ENCODE results near the gene PRPF31. TPM values are rescaled to one million over a fixed set of nuclear protein-coding genes. Genes with fewer than 3 reads are reported as not detected.
A peak's percentile ranks its signal among the peaks of the same experiment; 100 is the strongest.

Gene PRPF31
- total and polyA plus RNA-seq, 2 of the 4 experiments (the other 2 are of a cell fraction) = 65.4 to 66.1 TPM

DNA sequence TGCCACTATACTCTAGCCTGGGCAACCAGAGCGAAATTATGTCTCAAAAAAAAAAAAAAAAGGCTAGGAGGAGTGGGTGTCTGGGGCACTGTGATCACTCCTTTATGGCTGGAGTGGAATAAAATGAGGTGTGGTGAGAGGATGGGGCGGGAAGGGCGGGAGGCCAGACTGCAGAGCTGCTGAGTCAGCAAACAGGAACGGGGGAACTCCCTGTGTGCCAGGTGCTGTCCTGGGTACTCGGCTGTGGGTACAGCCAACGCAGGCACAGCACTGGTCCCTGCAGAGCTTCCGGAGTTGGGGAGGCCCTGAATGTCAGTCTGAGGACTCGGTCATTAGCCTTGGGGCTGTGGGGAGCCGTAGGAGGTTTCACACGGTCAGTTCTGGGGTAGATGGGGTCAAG is 5.7 kb downstream of the PRPF31 start:
- Histone ChIP-seq H3K4ac (ENCODE audit: low read depth, low read length) (no peak overlapping the region), H3K9me1 (ENCODE audit: insufficient read depth, low read length) (no peaks in the 10 kb centered on the region), H2BK20ac (ENCODE audit: low read depth, low read length) (no peak overlapping the region), H2BK5ac (ENCODE audit: low read depth, low read length, poor library complexity, severe bottlenecking) (no peak overlapping the region), H3K56ac (ENCODE audit: extremely low read depth, insufficient read depth, low read length) (no peak overlapping the region), H3K36me3 (ENCODE audit: control insufficient read depth, insufficient read depth, low read length) (peaks cover 63% of the 10 kb centered on the region), H4K8ac (ENCODE audit: low read depth in 2 of 2, low read length in 2 of 2) (no peak overlapping the region), H4K5ac (ENCODE audit: low read depth, low read length) (no peak overlapping the region), H3K4me1 (ENCODE audit: control insufficient read depth, insufficient read depth, low read length) (no peaks in the 10 kb centered on the region; the same call in 1 of the 2 replicates), H3K9ac (ENCODE audit: low read depth, low read length) (no peak overlapping the region), H3K9me3 (ENCODE audit: control insufficient read depth, insufficient read depth, low read length) (no peaks in the 10 kb centered on the region), H2AK9ac (replicated peaks; ENCODE audit: low read depth, low read length, poor library complexity) (no peak overlapping the region), H3K4me3 (ENCODE audit: insufficient read depth, low read depth, low read length) (no peak overlapping the region), H3K23ac (ENCODE audit: low read depth, low read length) (no peak overlapping the region), H3K4me2 (ENCODE audit: low read depth, low read length) (no peak overlapping the region), H2BK15ac (ENCODE audit: low read depth, low read length) (no peak overlapping the region), H3K27me3 (ENCODE audit: control insufficient read depth, insufficient read depth, low read length) (no peaks in the 10 kb centered on the region), H2BK120ac (ENCODE audit: low read depth, low read length) (no peak overlapping the region), H3K14ac (replicated peaks; ENCODE audit: low read depth, low read length) (no peak overlapping the region), H3K27ac (ENCODE audit: insufficient read depth, low read length) (no peak overlapping the region), H2AK5ac (ENCODE audit: low read depth, low read length) (no peak overlapping the region), H2AFZ (replicated peaks; ENCODE audit: low read length, poor library complexity) (no peak overlapping the region), H3K79me1 (ENCODE audit: low read depth in 1 of 2, low read length in 2 of 2) (peaks cover 14 to 23% of the 10 kb centered on the region in 2 experiments), H3K18ac (ENCODE audit: low read depth, low read length) (no peak overlapping the region), H4K20me1 (ENCODE audit: insufficient read depth, low read length) (no peaks in the 10 kb centered on the region), H4K91ac (ENCODE audit: insufficient read depth, low read depth, low read length) (no peak overlapping the region)
- TF ChIP-seq BHLHE40 (IDR thresholded peaks at IDR 0.05; ENCODE audit: low read depth, low read length) = no peak
- no peak for TF ChIP-seq RFX5 (IDR thresholded peaks at IDR 0.05; ENCODE audit: low read depth, low read length)
- TF ChIP-seq RCOR1 (IDR thresholded peaks at IDR 0.05; ENCODE audit: insufficient replicate concordance, low read length) = no peak
- peak; percentile 87 for TF ChIP-seq MAFK (IDR thresholded peaks at IDR 0.05; ENCODE audit: low read depth, low read length)
- ChIA-PET POLR2A (ENCODE audit: unreplicated experiment) (no interaction called here), CTCF (no interaction called here)
- intact Hi-C loops (cut with micrococcal nuclease) = no loop called here
- dilution Hi-C loops (cut with HindIII; ENCODE audit: low sequenced_read_pairs, unreplicated experiment) = no loop called here
- no TSS peak for BruUV-seq (replicated peaks)
- 100% methylated on average over 1 of the region's 10 CpGs; no CpG with 5 or more reads in 1 of the 2 experiments for WGBS, 2 experiments (ENCODE audit: extremely low coverage in 2 of 2, insufficient read length in 1 of 2)
- in situ Hi-C loops (cut with MboI; ENCODE audit: low sequenced_read_pairs) = loop anchor here (25.0 kb wide), 1 partner anchor 341 kb away; the partner anchor contains the start of genes CDC42EP5 and LENG9
- ATAC-seq (ENCODE audit: low read depth) (no peak), DNase-seq (no peak)
